Small intestine (tissue), 7 donors: ENCODE results near the gene GALNT18. TPM values are rescaled to one million over a fixed set of nuclear protein-coding genes. Genes with fewer than 3 reads are reported as not detected.
A peak's percentile ranks its signal among the peaks of the same experiment; 100 is the strongest.

ENCODE experiments used
- DNase-seq, 2 donors: peaks; one replicate each; pipeline versions ENCODE4 v3.0.0 to v3.0.0-alpha.2; 2013
- FAIRE-seq: peaks from 2 replicates; lab custom pipeline; 2012; peaks lifted over from hg19 to GRCh38; lab: Jason Lieb, UNC
- H3K27ac ChIP-seq, 3 donors: one replicate each; pipeline ENCODE4 v1.5.1; 2013; ENCODE audit warnings: low read length in 2 of 3, mild to moderate bottlenecking in 2 of 3, control low read depth in 1 of 3, inconsistent platforms in 1 of 3, low read depth in 1 of 3, moderate library complexity in 1 of 3
- H3K27me3 ChIP-seq, 3 donors: one replicate each; pipeline ENCODE4 v1.6.1; 2013; ENCODE audit warnings: low read length in 3 of 3, inconsistent platforms in 1 of 3; ENCODE audit not compliant: control insufficient read depth in 3 of 3, insufficient read depth in 3 of 3
- H3K36me3 ChIP-seq, 3 donors: one replicate each; pipeline ENCODE4 v1.6.1; 2013; ENCODE audit warnings: low read length in 3 of 3, inconsistent platforms in 1 of 3, low read depth in 1 of 3, mild to moderate bottlenecking in 1 of 3, moderate library complexity in 1 of 3; ENCODE audit not compliant: control insufficient read depth in 3 of 3, insufficient read depth in 2 of 3
- H3K4me1 ChIP-seq, 3 donors: one replicate each; pipeline ENCODE4 v1.6.1; 2013; ENCODE audit warnings: low read length in 2 of 3, inconsistent platforms in 1 of 3, low read depth in 1 of 3, mild to moderate bottlenecking in 1 of 3, moderate library complexity in 1 of 3; ENCODE audit not compliant: control insufficient read depth in 3 of 3, insufficient read depth in 2 of 3
- H3K4me3 ChIP-seq, 3 donors: one replicate each; pipeline ENCODE4 v1.5.1; 2013; ENCODE audit warnings: low read length in 3 of 3, control low read depth in 1 of 3, inconsistent platforms in 1 of 3, low read depth in 1 of 3, mild to moderate bottlenecking in 1 of 3, moderate library complexity in 1 of 3
- H3K9me3 ChIP-seq, 2 donors: one replicate each; pipeline ENCODE4 v1.6.1; 2013; ENCODE audit warnings: low read depth in 1 of 2, low read length in 1 of 2; ENCODE audit not compliant: control insufficient read depth in 2 of 2, insufficient read depth in 1 of 2
- WGBS, 3 donors: extraction: QIAGEN DNeasy Blood & Tissue Kit; methylation state at CpG; one replicate each; pipeline ENCODE4 v1.1.7; 2013; 5-methylcytosine and 5-hydroxymethylcytosine counted together
- polyA plus RNA-seq, 4 donors: library from polyadenylated mRNA; stranded (reverse) in 3 of 4; unstranded in 1 of 4; fragments of 200-250 nt in 3 of 4; fragments of 120-200 nt in 1 of 4; gene quantifications; one replicate each; pipeline versions ENCODE4 v1.2.1 to v1.2.3, GENCODE V29; 2013
- donor health status: healthy with polysubstance abuse.
- donor health status: control.
- donor health status: control.
- donor health status: Bipolar disorder and iron deficiency.
- donor health status: healthy.

GALNT18 gene
- polyA plus RNA-seq, 4 donors: 0.45 to 18.9 (median 1.5) TPM

DNA sequence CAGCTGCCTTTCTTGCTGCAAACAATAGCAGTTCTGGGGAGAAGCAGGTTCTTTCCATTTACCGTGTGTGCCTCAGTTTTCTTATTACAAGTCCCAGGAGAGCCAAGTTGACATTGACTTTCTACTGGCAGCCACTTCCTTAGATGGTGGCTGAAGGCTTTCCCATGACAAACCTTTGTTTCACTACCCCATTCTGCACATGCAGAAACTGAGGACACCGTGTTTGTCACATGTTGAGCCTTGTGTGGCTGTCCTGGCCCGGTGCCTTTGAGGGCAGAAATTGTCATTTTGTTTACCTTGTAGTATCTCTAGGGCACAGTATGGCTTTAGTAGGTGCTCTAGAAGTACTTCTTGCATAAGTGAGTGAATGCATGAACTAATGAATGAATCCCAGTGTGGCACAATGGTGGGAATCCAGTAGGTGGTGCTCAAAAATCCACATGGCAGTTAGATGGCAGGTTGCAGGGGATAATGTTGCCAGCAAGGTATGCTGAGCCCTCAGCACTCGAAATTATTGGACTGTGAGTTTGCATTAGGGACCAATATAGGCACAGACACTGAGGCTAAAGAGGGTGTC, 370.3 kb downstream of the GALNT18 start:
- Histone ChIP-seq H3K27me3 (no peaks in the 10 kb centered on the region), H3K9me3 (no peaks in the 10 kb centered on the region), H3K4me1 (peaks cover 0 to 23% (median 0%) of the 10 kb centered on the region in 3 donors), H3K4me3 (no peak overlapping the region), H3K36me3 (no peaks in the 10 kb centered on the region), H3K27ac (no peak overlapping the region)
- FAIRE-seq: no peak
- no peak for DNase-seq
- 63 to 77% (median 65%) methylated on average over 4 of the region's 4 CpGs for WGBS, 3 donors

DNA sequence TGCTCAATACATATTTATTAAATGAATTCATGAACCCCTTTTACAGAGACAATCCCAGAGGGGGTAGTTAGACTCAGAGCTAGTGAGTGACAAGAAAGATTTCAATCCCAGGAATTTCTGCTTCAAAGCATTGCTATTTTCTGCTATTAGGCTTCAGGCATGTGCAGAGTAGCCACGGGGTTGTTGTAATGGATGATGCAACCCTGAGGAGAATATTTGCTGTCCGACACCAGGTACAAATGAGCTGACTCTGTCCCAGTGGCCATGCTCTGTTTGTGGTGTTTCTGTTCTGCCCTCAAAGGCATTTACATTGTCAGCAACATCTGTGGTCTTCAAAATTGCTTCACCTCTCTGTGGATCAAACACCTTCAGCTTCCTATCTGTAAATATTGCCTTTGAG, 371.3 kb downstream of the GALNT18 start:
- peak in 1 of 2 donors; percentile 31 for DNase-seq

DNA sequence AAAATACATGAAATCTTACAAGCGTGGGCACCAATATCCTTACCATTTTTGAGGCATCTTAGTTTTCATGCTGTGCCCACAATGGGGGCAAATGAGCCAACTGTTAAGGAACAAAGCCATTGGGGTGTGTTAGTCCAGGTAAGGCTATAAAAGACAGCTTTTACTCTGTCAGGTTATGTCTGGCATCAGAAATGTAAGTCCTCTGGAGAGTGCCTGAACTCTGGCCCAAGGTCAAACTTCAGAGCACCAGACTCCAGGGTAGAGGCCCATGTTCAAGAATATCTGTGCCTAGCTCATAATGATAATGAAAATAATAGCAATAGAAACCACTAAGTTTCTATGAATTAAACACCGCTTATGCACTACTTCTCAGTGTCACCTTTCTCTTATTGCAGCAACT, 374.2 kb downstream of the GALNT18 start:
- Histone ChIP-seq H3K27me3 (no peaks in the 10 kb centered on the region), H3K4me3 (no peak overlapping the region), H3K36me3 (no peaks in the 10 kb centered on the region), H3K27ac (peak overlapping the region in 1 of 3 donors; percentile 39), H3K9me3 (no peaks in the 10 kb centered on the region), H3K4me1 (peaks cover 0 to 23% (median 11%) of the 10 kb centered on the region in 3 donors)
- DNase-seq (peak; percentile 70 to 73), FAIRE-seq (no peak)
- 54 to 76% (median 60%) methylated on average over 2 of the region's 2 CpGs for WGBS, 3 donors

More for the DNA sequence above, 371.3 kb downstream of the GALNT18 start:
- Histone ChIP-seq H3K27ac (no peak overlapping the region), H3K36me3 (no peaks in the 10 kb centered on the region), H3K4me1 (peaks cover 0 to 23% (median 0%) of the 10 kb centered on the region in 3 donors), H3K4me3 (no peak overlapping the region), H3K9me3 (no peaks in the 10 kb centered on the region), H3K27me3 (no peaks in the 10 kb centered on the region)
- no peak for FAIRE-seq
- WGBS, 3 donors: 53 to 66% (median 64%) methylated on average over 2 of the region's 2 CpGs

DNA sequence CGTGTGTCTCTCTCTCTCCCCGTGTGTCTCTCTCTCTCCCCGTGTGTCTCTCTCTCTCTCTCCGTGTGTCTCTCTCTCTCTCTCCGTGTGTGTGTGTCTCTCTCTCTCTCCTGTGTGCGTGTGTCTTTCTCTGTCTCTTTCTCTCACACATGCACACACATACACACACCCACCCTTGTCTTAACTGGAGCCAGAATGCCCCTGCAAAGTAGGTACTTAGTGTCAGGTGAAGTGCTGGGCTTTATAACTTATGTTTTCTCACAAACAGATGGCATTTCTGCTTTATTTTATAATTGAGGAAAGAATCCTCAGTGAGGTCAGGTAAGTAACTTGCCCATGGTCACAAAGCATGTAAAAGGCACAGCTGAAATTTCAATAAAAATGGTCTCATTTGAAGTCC, 374.7 kb downstream of the GALNT18 start:
- Histone ChIP-seq H3K9me3 (no peaks in the 10 kb centered on the region), H3K27me3 (no peaks in the 10 kb centered on the region), H3K4me1 (peaks cover 0 to 23% (median 11%) of the 10 kb centered on the region in 3 donors), H3K36me3 (no peaks in the 10 kb centered on the region), H3K4me3 (no peak overlapping the region), H3K27ac (no peak overlapping the region)
- DNase-seq (no peak), FAIRE-seq (no peak)
- WGBS, 3 donors: 71 to 90% (median 75%) methylated on average over 4 to 6 of the region's 6 CpGs

DNA sequence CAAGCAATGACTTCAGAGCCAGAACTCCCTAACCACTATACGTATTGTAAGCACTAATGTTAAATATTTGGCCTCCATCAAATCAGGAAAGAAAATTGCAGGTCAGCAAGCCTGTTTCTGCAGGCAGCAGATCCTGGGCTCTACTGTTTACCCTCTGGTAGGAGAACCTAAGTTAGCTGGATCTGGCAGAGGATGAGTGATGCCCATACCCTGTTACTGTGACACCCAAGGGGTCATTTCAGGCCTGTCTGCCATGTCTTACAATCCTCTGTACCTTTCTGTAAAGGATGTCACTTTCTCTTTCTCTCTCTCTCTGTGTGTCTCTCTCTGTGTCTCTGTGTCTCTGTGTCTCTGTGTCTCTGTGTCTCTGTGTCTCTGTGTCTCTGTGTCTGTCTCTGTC, 375.6 kb downstream of the GALNT18 start:
- Histone ChIP-seq H3K36me3 (no peaks in the 10 kb centered on the region), H3K27me3 (no peaks in the 10 kb centered on the region), H3K9me3 (no peaks in the 10 kb centered on the region), H3K4me3 (no peak overlapping the region), H3K27ac (no peak overlapping the region), H3K4me1 (peaks cover 0 to 23% (median 11%) of the 10 kb centered on the region in 3 donors)
- FAIRE-seq: no peak
- DNase-seq: no peak
- 81 to 92% (median 90%) methylated on average over 1 of the region's 1 CpG for WGBS, 3 donors

DNA sequence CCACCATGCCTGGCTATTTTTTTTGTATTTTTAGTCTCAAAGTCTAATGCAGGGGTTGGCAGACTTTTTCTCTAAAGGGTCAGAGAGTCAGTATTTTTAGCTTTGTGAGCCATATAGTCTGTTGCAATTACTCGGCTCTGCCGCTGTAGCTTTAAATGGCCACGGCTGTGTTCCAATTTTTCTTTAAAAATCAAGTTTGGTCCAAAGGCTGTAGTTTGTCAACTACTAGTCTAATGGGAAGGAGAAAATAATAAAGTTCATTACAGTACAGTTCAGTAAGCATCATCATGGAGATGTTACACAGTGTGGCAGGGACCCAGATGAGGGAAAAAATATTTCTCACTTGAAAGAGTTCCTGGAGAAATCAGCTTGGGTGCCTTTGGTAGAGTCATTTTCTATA, 376.4 kb downstream of the GALNT18 start:
- Histone ChIP-seq H3K4me3 (no peak overlapping the region), H3K9me3 (no peaks in the 10 kb centered on the region), H3K27me3 (no peaks in the 10 kb centered on the region), H3K27ac (no peak overlapping the region), H3K4me1 (peaks cover 0 to 23% (median 11%) of the 10 kb centered on the region in 3 donors), H3K36me3 (no peaks in the 10 kb centered on the region)
- DNase-seq: no peak
- WGBS, 3 donors: 73 to 89% (median 85%) methylated on average over 3 of the region's 3 CpGs
- no peak for FAIRE-seq

DNA sequence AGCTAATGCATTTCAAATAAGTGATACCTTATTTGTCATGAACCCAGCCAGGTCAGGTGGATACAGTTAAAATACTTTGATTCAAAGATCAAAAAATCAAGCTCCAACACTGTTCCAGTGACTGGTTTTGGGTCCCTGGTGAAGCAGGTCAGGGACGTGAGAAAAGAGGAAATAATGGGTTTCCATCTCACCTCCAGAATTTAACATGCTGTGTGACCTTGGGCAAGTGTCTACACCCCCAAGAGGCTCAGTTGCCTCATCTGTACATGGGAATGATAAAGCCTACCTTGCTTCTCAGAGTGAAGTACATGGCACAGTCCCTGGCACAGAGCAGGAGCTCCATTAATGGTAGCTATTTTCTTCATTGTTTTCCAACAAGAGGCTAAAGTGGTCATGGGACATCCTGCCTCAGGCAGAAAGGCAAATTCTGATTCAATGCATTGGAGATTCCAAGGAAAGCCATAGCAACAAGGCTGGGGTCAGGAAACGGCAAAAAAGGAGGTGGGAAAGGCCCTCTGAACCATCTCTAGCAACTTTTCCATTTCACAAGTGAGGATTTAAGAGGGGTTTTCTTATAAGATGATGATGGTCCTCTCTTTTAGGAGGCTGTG, 377.2 kb downstream of the GALNT18 start:
- WGBS, 3 donors: 58 to 74% (median 66%) methylated on average over 2 of the region's 2 CpGs
- peak overlapping the region in 2 of 3 donors; percentile 41 to 73 for H3K27ac ChIP-seq
- FAIRE-seq: no peak

GRCh38 chr11:11243590-11244469, 378.0 kb downstream of the GALNT18 start:
- Histone ChIP-seq H3K27me3 (no peaks in the 10 kb centered on the region), H3K36me3 (no peaks in the 10 kb centered on the region), H3K4me3 (no peak overlapping the region), H3K27ac (peak overlapping the region in 2 of 3 donors; percentile 41 to 79), H3K9me3 (no peaks in the 10 kb centered on the region), H3K4me1 (peaks cover 0 to 23% (median 11%) of the 10 kb centered on the region in 3 donors)
- DNase-seq: peak; percentile 66 to 81
- FAIRE-seq: no peak
- 3 to 15% (median 9%) methylated on average over 9 of the region's 9 CpGs for WGBS, 3 donors

More for the DNA sequence above, 377.2 kb downstream of the GALNT18 start:
- Histone ChIP-seq H3K9me3 (no peaks in the 10 kb centered on the region), H3K36me3 (no peaks in the 10 kb centered on the region), H3K4me1 (peaks cover 0 to 23% (median 11%) of the 10 kb centered on the region in 3 donors), H3K27me3 (no peaks in the 10 kb centered on the region), H3K4me3 (no peak overlapping the region)
- DNase-seq: peak in 1 of 2 donors; percentile 14
